HL-60 (cell line): ENCODE data around the gene PAWR.

ENCODE experiments used
- GABPA ChIP-seq: IDR thresholded peaks from 2 replicates; pipeline ENCODE4 v1.6.1; 2012; ENCODE audit warnings: low read depth
- TF ChIP-seq, protein P1 (sequence below): IDR thresholded peaks from one replicate; pipeline ENCODE4 v1.5.1; 2011; ENCODE audit warnings: low read length, control low read depth, inconsistent platforms; ENCODE audit not compliant: insufficient read depth

DNA sequence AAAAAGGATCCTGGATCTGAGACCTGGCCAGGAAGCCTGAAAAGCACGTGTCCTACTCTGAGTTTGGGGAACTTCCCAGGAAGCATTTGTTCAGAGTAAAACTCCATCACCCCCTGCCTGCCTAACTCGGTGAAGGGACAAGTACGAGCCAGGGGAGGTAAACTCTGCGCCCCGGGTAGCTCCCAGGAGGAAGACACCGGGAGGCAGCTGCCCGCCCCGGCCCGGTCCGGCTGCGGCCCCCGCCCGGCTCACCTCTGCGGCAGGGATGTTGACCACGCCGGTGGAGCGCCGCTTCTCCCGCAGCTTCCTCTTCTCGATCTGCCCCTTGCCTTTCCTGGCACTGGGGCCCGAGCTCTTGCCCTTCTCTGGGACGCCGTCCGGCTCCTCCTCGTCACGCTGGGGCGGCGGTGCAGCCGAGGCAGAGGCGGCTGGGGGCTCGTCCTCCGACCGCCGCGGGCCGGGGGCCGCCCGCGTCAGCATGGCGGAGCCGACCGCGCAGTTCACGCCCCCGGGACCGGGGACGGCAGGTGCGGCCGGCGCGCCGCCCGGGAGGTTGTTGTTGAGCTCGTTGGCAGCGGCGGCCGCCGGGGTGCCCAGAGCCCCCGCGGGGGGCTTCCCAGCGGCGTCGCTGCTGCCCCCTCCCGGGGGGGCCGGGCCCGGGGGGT lies 1.2 kb downstream of the PAWR start:
- TF ChIP-seq, protein P1, sequence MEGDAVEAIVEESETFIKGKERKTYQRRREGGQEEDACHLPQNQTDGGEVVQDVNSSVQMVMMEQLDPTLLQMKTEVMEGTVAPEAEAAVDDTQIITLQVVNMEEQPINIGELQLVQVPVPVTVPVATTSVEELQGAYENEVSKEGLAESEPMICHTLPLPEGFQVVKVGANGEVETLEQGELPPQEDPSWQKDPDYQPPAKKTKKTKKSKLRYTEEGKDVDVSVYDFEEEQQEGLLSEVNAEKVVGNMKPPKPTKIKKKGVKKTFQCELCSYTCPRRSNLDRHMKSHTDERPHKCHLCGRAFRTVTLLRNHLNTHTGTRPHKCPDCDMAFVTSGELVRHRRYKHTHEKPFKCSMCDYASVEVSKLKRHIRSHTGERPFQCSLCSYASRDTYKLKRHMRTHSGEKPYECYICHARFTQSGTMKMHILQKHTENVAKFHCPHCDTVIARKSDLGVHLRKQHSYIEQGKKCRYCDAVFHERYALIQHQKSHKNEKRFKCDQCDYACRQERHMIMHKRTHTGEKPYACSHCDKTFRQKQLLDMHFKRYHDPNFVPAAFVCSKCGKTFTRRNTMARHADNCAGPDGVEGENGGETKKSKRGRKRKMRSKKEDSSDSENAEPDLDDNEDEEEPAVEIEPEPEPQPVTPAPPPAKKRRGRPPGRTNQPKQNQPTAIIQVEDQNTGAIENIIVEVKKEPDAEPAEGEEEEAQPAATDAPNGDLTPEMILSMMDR: no peak
- TF ChIP-seq GABPA: no peak
